Frontal cortex (tissue), 4 donors: ENCODE results near the gene FAM174C. TPM values are rescaled to one million over a fixed set of nuclear protein-coding genes. Genes with fewer than 3 reads are reported as not detected.

Source experiments
- DNase-seq, 2 donors: peaks; one replicate each; pipeline ENCODE4 v3.0.0; 2012; ENCODE audit warnings: low spot score in 2 of 2
- FAIRE-seq: peaks from 2 replicates; lab custom pipeline; 2012; peaks lifted over from hg19 to GRCh38; lab: Jason Lieb, UNC
- total RNA-seq: library from RNA; depleted of rRNA; stranded (reverse); fragments of >200 nt; gene quantifications from one replicate; pipeline ENCODE4 v1.2.3, GENCODE V29; 2014
- donor health status: control.
- donor health status: control.
- donor health status: control.

The FAM174C gene
- total RNA-seq, 1 donor from 2014 or later: 8.6 TPM

GRCh38 chr19:1270854-1271527, 4.3 kb upstream of the FAM174C start:
- no peak for DNase-seq
- no peak for FAIRE-seq

GRCh38 chr19:1271528-1272422, 3.6 kb upstream of the FAM174C start:
- DNase-seq (no peak), FAIRE-seq (no peak)

GRCh38 chr19:1272423-1273262, 2.7 kb upstream of the FAM174C start:
- FAIRE-seq: no peak
- no peak for DNase-seq

GRCh38 chr19:1273263-1274041, 1.9 kb upstream of the FAM174C start:
- DNase-seq (no peak), FAIRE-seq (no peak)

- no peak for FAIRE-seq
- no peak for DNase-seq
Measured at GRCh38 chr19:1274081-1274851, 1.1 kb upstream of the FAM174C start.

- no peak for FAIRE-seq
Measured at GRCh38 chr19:1274852-1275259, 474 bp upstream of the FAM174C start.

GRCh38 chr19:1275976-1276627, 772 bp downstream of the FAM174C start:
- FAIRE-seq (no peak), DNase-seq (no peak)

More at GRCh38 chr19:1274852-1275259, 474 bp upstream of the FAM174C start:
- DNase-seq: no peak

GRCh38 chr19:1276628-1277022, 1.3 kb downstream of the FAM174C start:
- no peak for FAIRE-seq
- no peak for DNase-seq

GRCh38 chr19:1277061-1277460, 1.7 kb downstream of the FAM174C start:
- no peak for DNase-seq
- FAIRE-seq: no peak

- FAIRE-seq: no peak
- DNase-seq: no peak
Measured at GRCh38 chr19:1278074-1278473, 2.7 kb downstream of the FAM174C start.

- DNase-seq: no peak
- FAIRE-seq: no peak
Measured at GRCh38 chr19:1278713-1279660, 3.7 kb downstream of the FAM174C start.

GRCh38 chr19:1279782-1280341, 4.5 kb downstream of the FAM174C start:
- FAIRE-seq (no peak), DNase-seq (peak; percentile 88 to 92)

- no peak for FAIRE-seq
- DNase-seq: no peak
Measured at GRCh38 chr19:1280636-1281568, 5.6 kb downstream of the FAM174C start.

- no peak for DNase-seq
Measured at GRCh38 chr19:1281569-1282287, 6.4 kb downstream of the FAM174C start.

GRCh38 chr19:1282588-1283206, 7.4 kb downstream of the FAM174C start:
- DNase-seq: no peak
- FAIRE-seq: no peak

More at GRCh38 chr19:1281569-1282287, 6.4 kb downstream of the FAM174C start:
- FAIRE-seq: no peak
